Activated CD4-positive, alpha-beta T cell treated with anti-CD3 and anti-CD28 coated beads, Interleukin-2, amount 10 ng/mL, durations not matched to agents 24 days and 14 days (primary cell): ENCODE data around the gene ADAMTS16. TPM values are rescaled to one million over a fixed set of nuclear protein-coding genes. Genes with fewer than 3 reads are reported as not detected.

Experiments used
- DNase-seq: peaks from one replicate; pipeline ENCODE4 v3.0.0; 2022
- H3K27ac Mint-ChIP-seq: one replicate; pipeline ENCODE4 v1.8.0; 2022; ENCODE audit warnings: mild to moderate bottlenecking, mixed read lengths
- H3K27me3 Mint-ChIP-seq: one replicate; pipeline ENCODE4 v1.8.0; 2022; ENCODE audit warnings: mixed read lengths
- H3K36me3 Mint-ChIP-seq: one replicate; pipeline ENCODE4 v1.8.0; 2022; ENCODE audit warnings: low read depth, mild to moderate bottlenecking, mixed read lengths
- H3K4me1 Mint-ChIP-seq: one replicate; pipeline ENCODE4 v1.8.0; 2021; ENCODE audit warnings: mixed read lengths
- H3K4me3 Mint-ChIP-seq: one replicate; pipeline ENCODE4 v1.8.0; 2022; ENCODE audit warnings: mild to moderate bottlenecking, moderate library complexity, mixed read lengths
- H3K9me3 Mint-ChIP-seq: one replicate; pipeline ENCODE4 v1.8.0; 2021; ENCODE audit warnings: mixed read lengths
- intact Hi-C: fragments of 100-400 bp; cut with micrococcal nuclease; formaldehyde crosslinking; loops from one replicate; pipeline ENCODE4 v1.15.1; 2023
- total RNA-seq: library from RNA; stranded (reverse); gene quantifications from 2 replicates; pipeline ENCODE4 v1.2.3, GENCODE V29; 2022

ADAMTS16 gene
- total RNA-seq, 1 donor from 2014 or later = not detected

- no peaks in the 10 kb centered on the region for H3K36me3 Mint-ChIP-seq
- DNase-seq = no peak
- no peaks in the 10 kb centered on the region for H3K27me3 Mint-ChIP-seq
- no peak overlapping the region for H3K27ac Mint-ChIP-seq
- no peak overlapping the region for H3K4me3 Mint-ChIP-seq
- intact Hi-C loops = no loop called here
- no peaks in the 10 kb centered on the region for H3K4me1 Mint-ChIP-seq
- peaks cover 8% of the 10 kb centered on the region for H3K9me3 Mint-ChIP-seq
Observed at GRCh38 chr5:5301176-5301575, 161.0 kb downstream of the ADAMTS16 start.

GRCh38 chr5:5302201-5302600 is 162.1 kb downstream of the ADAMTS16 start:
- no peak overlapping the region for H3K4me3 Mint-ChIP-seq
- H3K4me1 Mint-ChIP-seq = no peaks in the 10 kb centered on the region
- H3K36me3 Mint-ChIP-seq = no peaks in the 10 kb centered on the region
- no peak overlapping the region for H3K27ac Mint-ChIP-seq
- DNase-seq = no peak
- peaks cover 8% of the 10 kb centered on the region for H3K9me3 Mint-ChIP-seq
- H3K27me3 Mint-ChIP-seq = no peaks in the 10 kb centered on the region
- intact Hi-C loops = no loop called here

DNA sequence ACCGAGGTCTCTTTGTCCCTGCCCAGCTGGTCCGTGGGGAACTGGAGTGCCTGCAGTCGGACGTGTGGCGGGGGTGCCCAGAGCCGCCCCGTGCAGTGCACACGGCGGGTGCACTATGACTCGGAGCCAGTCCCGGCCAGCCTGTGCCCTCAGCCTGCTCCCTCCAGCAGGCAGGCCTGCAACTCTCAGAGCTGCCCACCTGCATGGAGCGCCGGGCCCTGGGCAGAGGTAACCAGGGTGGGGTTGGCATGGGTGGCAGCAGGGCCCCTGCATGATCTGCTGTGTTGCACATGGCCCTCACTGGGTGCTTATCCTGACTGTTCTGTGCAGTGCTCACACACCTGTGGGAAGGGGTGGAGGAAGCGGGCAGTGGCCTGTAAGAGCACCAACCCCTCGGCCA is 163.1 kb downstream of the ADAMTS16 start:
- Mint-ChIP-seq H3K4me1 (no peaks in the 10 kb centered on the region), H3K36me3 (no peaks in the 10 kb centered on the region), H3K9me3 (peaks cover 8% of the 10 kb centered on the region), H3K4me3 (no peak overlapping the region), H3K27me3 (no peaks in the 10 kb centered on the region), H3K27ac (no peak overlapping the region)
- intact Hi-C loops = no loop called here
- DNase-seq = no peak

GRCh38 chr5:5304361-5305020 is 164.4 kb downstream of the ADAMTS16 start:
- H3K27ac Mint-ChIP-seq = no peak overlapping the region
- no peaks in the 10 kb centered on the region for H3K36me3 Mint-ChIP-seq
- no peak for DNase-seq
- peaks cover 8% of the 10 kb centered on the region for H3K9me3 Mint-ChIP-seq
- H3K4me3 Mint-ChIP-seq = no peak overlapping the region
- no peaks in the 10 kb centered on the region for H3K4me1 Mint-ChIP-seq
- no peaks in the 10 kb centered on the region for H3K27me3 Mint-ChIP-seq
- intact Hi-C loops = no loop called here

GRCh38 chr5:5306696-5307095 is 166.6 kb downstream of the ADAMTS16 start:
- intact Hi-C loops = no loop called here
- H3K27ac Mint-ChIP-seq = no peak overlapping the region
- H3K4me1 Mint-ChIP-seq = no peaks in the 10 kb centered on the region
- DNase-seq = no peak
- H3K4me3 Mint-ChIP-seq = no peak overlapping the region
- H3K9me3 Mint-ChIP-seq = peaks cover 8% of the 10 kb centered on the region
- no peaks in the 10 kb centered on the region for H3K36me3 Mint-ChIP-seq
- H3K27me3 Mint-ChIP-seq = no peaks in the 10 kb centered on the region

DNA sequence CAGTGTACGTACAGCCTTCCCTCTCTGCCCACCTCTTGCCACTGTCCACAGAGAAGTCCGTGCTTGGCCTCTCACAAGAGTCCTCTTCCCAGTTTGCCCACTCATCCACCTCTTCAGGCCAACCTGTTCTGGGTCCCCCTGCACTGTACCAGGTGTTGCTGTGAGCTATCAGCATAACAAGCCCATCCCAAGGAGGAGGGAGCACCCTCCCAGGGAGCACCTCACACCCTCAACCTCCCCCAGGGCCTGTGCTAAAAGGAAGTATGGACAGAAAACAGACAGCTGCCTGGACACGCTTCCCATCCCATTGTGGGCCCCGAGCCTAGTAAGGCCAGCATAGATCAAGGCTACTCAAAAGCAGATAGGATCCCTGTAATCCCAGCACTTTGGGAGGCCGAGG is 168.2 kb downstream of the ADAMTS16 start:
- H3K36me3 Mint-ChIP-seq = no peaks in the 10 kb centered on the region
- H3K27ac Mint-ChIP-seq = no peak overlapping the region
- H3K27me3 Mint-ChIP-seq = no peaks in the 10 kb centered on the region
- intact Hi-C loops = no loop called here
- no peaks in the 10 kb centered on the region for H3K4me1 Mint-ChIP-seq
- H3K9me3 Mint-ChIP-seq = peaks cover 4% of the 10 kb centered on the region
- H3K4me3 Mint-ChIP-seq = no peak overlapping the region
- no peak for DNase-seq

- Mint-ChIP-seq H3K9me3 (peaks cover 4% of the 10 kb centered on the region), H3K27me3 (no peaks in the 10 kb centered on the region), H3K4me3 (no peak overlapping the region), H3K4me1 (no peaks in the 10 kb centered on the region), H3K36me3 (no peaks in the 10 kb centered on the region), H3K27ac (no peak overlapping the region)
- DNase-seq = no peak
- intact Hi-C loops = no loop called here
Observed at GRCh38 chr5:5309645-5310044, 169.5 kb downstream of the ADAMTS16 start.

DNA sequence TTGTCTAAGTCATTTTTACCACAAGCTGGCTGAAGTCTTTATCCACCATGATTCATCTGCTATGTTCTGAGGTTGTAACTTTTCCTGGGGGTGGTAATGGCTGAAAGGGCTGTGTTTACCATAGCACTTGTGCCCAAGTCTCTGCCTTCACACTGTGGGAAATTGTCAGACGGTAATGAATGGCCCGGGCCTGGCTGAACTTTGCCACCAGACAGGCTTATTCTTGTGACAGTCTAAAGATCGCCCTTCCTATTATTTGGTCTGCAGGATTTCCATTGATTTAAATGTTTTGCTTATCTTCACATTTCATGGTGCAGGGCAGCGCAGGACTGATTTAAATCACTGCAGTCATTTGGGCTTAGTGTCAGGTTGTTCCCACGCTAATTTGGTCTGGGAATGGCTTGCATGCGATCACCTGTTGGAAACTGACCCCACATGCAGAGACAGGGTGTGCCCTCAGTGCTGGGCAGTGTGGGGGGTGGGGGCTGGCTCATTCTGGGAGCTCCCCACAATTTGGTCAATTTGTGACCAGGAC is 173.0 kb downstream of the ADAMTS16 start:
- no peaks in the 10 kb centered on the region for H3K4me1 Mint-ChIP-seq
- no peaks in the 10 kb centered on the region for H3K36me3 Mint-ChIP-seq
- no peak overlapping the region for H3K4me3 Mint-ChIP-seq
- no peak overlapping the region for H3K27ac Mint-ChIP-seq
- H3K9me3 Mint-ChIP-seq = no peaks in the 10 kb centered on the region
- DNase-seq = no peak
- no peaks in the 10 kb centered on the region for H3K27me3 Mint-ChIP-seq
- intact Hi-C loops = no loop called here

- no peaks in the 10 kb centered on the region for H3K36me3 Mint-ChIP-seq
- intact Hi-C loops = no loop called here
- H3K4me3 Mint-ChIP-seq = no peak overlapping the region
- DNase-seq = no peak
- H3K4me1 Mint-ChIP-seq = no peaks in the 10 kb centered on the region
- H3K27me3 Mint-ChIP-seq = no peaks in the 10 kb centered on the region
- no peaks in the 10 kb centered on the region for H3K9me3 Mint-ChIP-seq
- no peak overlapping the region for H3K27ac Mint-ChIP-seq
Observed at GRCh38 chr5:5314166-5314565, 174.0 kb downstream of the ADAMTS16 start.

- Mint-ChIP-seq H3K27ac (no peak overlapping the region), H3K4me3 (no peak overlapping the region), H3K9me3 (no peaks in the 10 kb centered on the region), H3K27me3 (no peaks in the 10 kb centered on the region), H3K4me1 (no peaks in the 10 kb centered on the region), H3K36me3 (no peaks in the 10 kb centered on the region)
- intact Hi-C loops = no loop called here
- no peak for DNase-seq
Observed at GRCh38 chr5:5314626-5315025, 174.5 kb downstream of the ADAMTS16 start.

DNA sequence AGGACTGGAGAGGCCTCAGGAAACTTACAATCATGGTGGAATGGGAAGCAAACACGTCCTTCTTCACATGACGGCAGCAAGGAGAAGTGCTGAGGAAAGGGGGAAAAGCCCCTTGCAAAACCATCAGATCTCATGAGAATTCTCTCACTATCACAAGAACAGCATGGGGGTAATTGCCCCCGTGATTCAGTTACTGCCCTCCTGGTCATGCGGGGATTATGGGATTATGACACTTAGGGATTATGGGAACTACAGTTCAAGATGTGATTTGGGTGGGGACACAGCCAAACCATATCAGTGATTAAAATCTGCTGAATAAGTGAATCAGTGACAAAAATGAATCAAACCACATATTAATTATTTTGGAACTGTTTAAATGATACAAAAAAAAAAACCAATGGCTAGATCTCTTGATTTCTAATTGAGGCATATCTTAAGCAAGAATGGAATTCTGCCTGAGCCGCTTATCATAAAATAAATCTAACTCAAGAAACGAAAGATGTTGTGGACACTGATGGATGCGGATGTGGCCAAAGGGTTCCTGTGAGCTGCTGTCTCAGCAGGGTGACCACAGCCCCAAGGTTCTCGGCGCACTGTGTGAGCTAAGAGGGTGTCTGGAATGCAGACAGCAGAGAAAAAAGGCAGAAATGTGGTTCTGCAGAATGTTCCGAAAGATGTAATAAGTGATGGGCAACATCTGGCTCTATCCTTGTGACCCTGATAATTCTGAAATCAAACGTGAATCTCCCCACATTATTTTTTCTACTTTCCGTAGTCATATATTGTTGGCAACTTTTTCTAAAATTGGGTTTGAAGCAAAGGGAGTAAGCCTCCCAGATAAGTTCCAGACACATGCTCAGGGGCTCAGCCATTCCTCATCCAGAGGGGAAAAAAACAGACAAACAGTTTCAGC is 175.2 kb downstream of the ADAMTS16 start:
- intact Hi-C loops = no loop called here
- H3K27me3 Mint-ChIP-seq = no peaks in the 10 kb centered on the region
- H3K4me3 Mint-ChIP-seq = no peak overlapping the region
- no peaks in the 10 kb centered on the region for H3K9me3 Mint-ChIP-seq
- no peaks in the 10 kb centered on the region for H3K36me3 Mint-ChIP-seq
- no peak overlapping the region for H3K27ac Mint-ChIP-seq
- DNase-seq = no peak
- no peaks in the 10 kb centered on the region for H3K4me1 Mint-ChIP-seq

DNA sequence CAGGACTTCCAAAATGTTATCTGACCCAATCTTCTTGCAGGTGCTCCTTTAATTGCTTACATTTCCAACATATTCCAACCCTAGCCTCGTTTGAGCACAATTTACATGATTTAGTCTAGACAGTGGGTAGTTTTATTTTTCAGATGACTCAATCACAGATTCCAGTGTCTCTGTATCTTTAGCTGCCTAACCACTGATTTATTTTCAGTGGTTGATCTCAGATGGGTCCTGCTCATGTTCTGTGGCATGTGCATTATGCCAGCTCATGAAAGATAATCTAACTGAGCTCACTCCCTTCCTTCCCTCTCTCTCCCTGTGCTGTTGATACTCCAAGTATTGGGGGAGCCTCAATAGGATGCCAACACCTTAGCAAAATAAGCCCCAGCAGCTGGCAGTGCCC is 176.2 kb downstream of the ADAMTS16 start:
- H3K27me3 Mint-ChIP-seq = no peaks in the 10 kb centered on the region
- no peak overlapping the region for H3K27ac Mint-ChIP-seq
- no peaks in the 10 kb centered on the region for H3K36me3 Mint-ChIP-seq
- H3K4me3 Mint-ChIP-seq = no peak overlapping the region
- intact Hi-C loops = no loop called here
- no peak for DNase-seq
- no peaks in the 10 kb centered on the region for H3K9me3 Mint-ChIP-seq
- H3K4me1 Mint-ChIP-seq = no peaks in the 10 kb centered on the region

GRCh38 chr5:5317976-5318375 is 177.8 kb downstream of the ADAMTS16 start:
- intact Hi-C loops = no loop called here
- H3K9me3 Mint-ChIP-seq = no peaks in the 10 kb centered on the region
- no peaks in the 10 kb centered on the region for H3K36me3 Mint-ChIP-seq
- DNase-seq = no peak
- H3K27me3 Mint-ChIP-seq = no peaks in the 10 kb centered on the region
- no peak overlapping the region for H3K27ac Mint-ChIP-seq
- no peaks in the 10 kb centered on the region for H3K4me1 Mint-ChIP-seq
- H3K4me3 Mint-ChIP-seq = no peak overlapping the region

DNA sequence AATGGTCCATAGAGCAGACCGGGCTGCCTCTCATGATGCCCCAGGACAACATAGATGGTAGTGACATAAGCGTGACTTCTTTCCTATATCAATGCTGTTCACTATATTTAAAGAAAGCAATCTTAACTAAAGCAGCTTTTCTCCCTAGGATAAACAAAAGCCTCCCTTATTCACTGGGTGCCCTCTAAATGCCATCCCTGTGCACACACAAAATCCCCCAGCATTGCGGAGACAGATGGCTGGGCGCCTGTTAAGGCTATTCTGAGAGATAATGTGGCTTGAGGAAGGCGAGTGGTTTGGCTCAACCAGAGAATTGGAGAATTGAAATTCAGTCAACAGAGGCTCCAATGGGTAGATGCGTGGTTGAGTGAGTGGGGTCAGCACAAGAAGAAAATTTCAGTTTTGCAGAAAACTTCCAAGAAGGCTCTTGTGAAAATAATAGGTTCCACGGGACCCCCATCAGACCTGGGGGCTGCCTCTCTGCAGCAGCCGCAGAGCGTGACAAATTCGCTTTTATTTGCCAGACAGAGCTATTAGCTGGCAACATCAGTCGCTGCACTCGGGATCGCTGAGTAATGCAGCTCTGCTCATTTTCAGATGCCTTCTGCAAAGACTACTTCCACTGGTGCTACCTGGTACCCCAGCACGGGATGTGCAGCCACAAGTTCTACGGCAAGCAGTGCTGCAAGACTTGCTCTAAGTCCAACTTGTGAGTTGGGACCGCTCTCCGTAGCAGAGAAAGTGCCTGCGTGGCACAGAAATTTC is 178.5 kb downstream of the ADAMTS16 start:
- no peaks in the 10 kb centered on the region for H3K9me3 Mint-ChIP-seq
- intact Hi-C loops = no loop called here
- no peaks in the 10 kb centered on the region for H3K4me1 Mint-ChIP-seq
- no peak overlapping the region for H3K27ac Mint-ChIP-seq
- no peaks in the 10 kb centered on the region for H3K36me3 Mint-ChIP-seq
- H3K27me3 Mint-ChIP-seq = no peaks in the 10 kb centered on the region
- DNase-seq = no peak
- H3K4me3 Mint-ChIP-seq = no peak overlapping the region
